Uterus (tissue), 4 donors: ENCODE data around the gene ADCY10. TPM values are rescaled to one million over a fixed set of nuclear protein-coding genes. Genes with fewer than 3 reads are reported as not detected.
"Not testable (repeated sequence)": the region's sequence is repeated elsewhere in the genome, so short reads cannot be mapped to it uniquely, and the experiment has no call there.

Experiments used
- DNase-seq, 2 donors: peaks; one replicate each; pipeline ENCODE4 v3.0.0-alpha.2; 2019 to 2020
- H3K27ac ChIP-seq, 2 donors: fragments of 200-600 bp; sonication (generic); 1 replicate in 1 of 2; 2 replicates in 1 of 2; pipeline ENCODE4 v1.5.1; 2016 to 2018
- H3K27me3 ChIP-seq, 2 donors: fragments of 200-600 bp; sonication (generic); one replicate each; pipeline ENCODE4 v1.5.1; 2018 to 2019; ENCODE audit warnings: control low read depth in 1 of 2
- H3K36me3 ChIP-seq, 2 donors: fragments of 200-600 bp; sonication (generic); one replicate each; pipeline ENCODE4 v1.5.1; 2019; ENCODE audit warnings: control low read depth in 1 of 2
- H3K4me1 ChIP-seq, 2 donors: fragments of 200-600 bp; sonication (generic); one replicate each; pipeline ENCODE4 v1.5.1; 2018 to 2019; ENCODE audit warnings: control low read depth in 1 of 2
- H3K4me3 ChIP-seq, 2 donors: fragments of 200-600 bp; sonication (generic); 1 replicate in 1 of 2; 2 replicates in 1 of 2; pipeline ENCODE4 v1.5.1; 2018 to 2019; ENCODE audit warnings: mild to moderate bottlenecking in 1 of 2
- H3K9me3 ChIP-seq, 2 donors: fragments of 200-600 bp; sonication (generic); one replicate each; pipeline ENCODE4 v1.5.1; 2019; ENCODE audit warnings: control low read depth in 1 of 2
- POLR2A ChIP-seq, 2 donors: fragments of 450-650 bp; IDR thresholded peaks; one replicate each; pipeline ENCODE4 v1.6.1; 2016; ENCODE audit warnings: antibody characterized with exemption in 2 of 2, mild to moderate bottlenecking in 1 of 2, moderate library complexity in 1 of 2
- intact Hi-C: fragments of 100-400 bp; cut with DNase I; formaldehyde crosslinking; loops from one replicate; pipeline ENCODE4 v1.15.1; 2023; ENCODE audit warnings: low total_unique reads
- total RNA-seq, 4 donors: library from RNA; depleted of rRNA in 3 of 4; stranded (reverse); fragments of >200 nt in 3 of 4; gene quantifications; one replicate each; pipeline versions ENCODE4 v1.1.0 to v1.2.4, GENCODE V29; 2014 to 2023
- TF ChIP-seq, protein P1 (sequence below), 4 experiments: fragments of 200-600 bp in 2 of 4; fragments of 450-650 bp in 2 of 4; sonication (generic) in 2 of 4; IDR thresholded peaks; one replicate each; pipeline ENCODE4 v1.5.1; 2016 to 2019; ENCODE audit warnings: antibody characterized with exemption in 4 of 4, mild to moderate bottlenecking in 2 of 4, moderate library complexity in 1 of 4
- donor health status: DM: yes; HTN: yes; CAD: no.

The ADCY10 gene
- total RNA-seq, 4 donors from 2014 or later = 0.26 to 1.2 (median 0.52) TPM

DNA sequence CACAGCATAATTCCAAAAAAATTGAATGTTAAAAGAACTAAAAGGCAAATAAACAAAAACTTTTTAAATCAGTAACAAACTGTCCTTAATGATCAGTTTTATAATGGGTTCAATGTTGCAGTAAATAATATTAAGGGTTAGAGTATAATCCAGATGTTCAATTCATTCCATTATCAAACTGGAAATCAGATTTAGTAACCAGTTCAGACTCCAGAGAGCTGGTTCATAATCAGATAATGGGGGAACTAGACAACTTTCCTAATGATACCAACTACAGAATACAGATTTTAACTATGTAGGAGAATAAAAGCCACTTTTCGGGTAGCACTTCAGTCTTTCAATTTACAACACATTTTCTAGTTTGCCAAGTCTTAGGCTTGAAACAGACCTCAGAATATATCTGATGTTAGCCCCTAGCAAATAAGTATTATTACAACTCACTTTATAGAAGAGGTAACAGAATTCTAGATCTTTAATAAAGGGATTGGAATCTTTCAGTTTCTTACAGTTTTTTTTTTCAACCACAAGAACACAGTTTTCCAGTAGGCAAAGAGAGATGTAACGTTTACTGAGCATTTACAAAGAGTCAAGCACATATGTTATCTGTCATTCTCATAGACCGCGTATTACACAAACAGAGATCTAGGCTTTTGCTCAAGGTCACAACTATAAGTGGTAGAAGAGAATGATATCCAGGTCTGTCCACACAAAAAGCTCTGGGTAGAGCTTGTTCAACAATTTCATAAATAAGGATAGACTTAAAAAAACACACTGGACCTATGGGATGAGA is 20.7 kb upstream of the ADCY10 start:
- Histone ChIP-seq H3K4me1 (peaks cover 0 to 6% of the 10 kb centered on the region in 2 donors), H3K9me3 (no peaks in the 10 kb centered on the region), H3K36me3 (no peaks in the 10 kb centered on the region), H3K27me3 (no peaks in the 10 kb centered on the region), H3K27ac (peak overlapping the region; percentile 97 to 98), H3K4me3 (peak overlapping the region; percentile 80 to 94)
- intact Hi-C loops = no loop called here
- TF ChIP-seq, protein P1, sequence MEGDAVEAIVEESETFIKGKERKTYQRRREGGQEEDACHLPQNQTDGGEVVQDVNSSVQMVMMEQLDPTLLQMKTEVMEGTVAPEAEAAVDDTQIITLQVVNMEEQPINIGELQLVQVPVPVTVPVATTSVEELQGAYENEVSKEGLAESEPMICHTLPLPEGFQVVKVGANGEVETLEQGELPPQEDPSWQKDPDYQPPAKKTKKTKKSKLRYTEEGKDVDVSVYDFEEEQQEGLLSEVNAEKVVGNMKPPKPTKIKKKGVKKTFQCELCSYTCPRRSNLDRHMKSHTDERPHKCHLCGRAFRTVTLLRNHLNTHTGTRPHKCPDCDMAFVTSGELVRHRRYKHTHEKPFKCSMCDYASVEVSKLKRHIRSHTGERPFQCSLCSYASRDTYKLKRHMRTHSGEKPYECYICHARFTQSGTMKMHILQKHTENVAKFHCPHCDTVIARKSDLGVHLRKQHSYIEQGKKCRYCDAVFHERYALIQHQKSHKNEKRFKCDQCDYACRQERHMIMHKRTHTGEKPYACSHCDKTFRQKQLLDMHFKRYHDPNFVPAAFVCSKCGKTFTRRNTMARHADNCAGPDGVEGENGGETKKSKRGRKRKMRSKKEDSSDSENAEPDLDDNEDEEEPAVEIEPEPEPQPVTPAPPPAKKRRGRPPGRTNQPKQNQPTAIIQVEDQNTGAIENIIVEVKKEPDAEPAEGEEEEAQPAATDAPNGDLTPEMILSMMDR (IDR thresholded peaks at IDR 0.05) = no peak
- TF ChIP-seq POLR2A (IDR thresholded peaks at IDR 0.05) = no peak
- no peak for DNase-seq

DNA sequence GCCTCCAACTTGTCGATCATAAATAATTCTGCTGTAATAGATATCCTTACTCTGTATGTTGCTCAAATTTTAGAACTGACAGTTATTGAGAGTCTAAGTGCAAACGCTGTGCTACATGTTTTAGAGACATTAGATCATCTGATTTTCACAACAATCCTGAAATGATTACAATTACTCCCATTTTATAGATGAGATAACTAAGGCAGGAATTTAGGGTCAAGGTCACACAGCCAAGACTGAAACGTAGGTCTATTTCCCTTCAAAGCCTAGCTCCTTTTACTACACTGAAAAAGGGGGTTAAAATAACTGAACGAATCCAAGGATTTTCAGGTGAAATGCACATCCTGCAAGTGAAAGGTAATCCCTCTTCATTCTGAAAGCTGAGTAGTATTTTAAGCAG is 19.9 kb upstream of the ADCY10 start:
- Histone ChIP-seq H3K9me3 (no peaks in the 10 kb centered on the region), H3K36me3 (no peaks in the 10 kb centered on the region), H3K27me3 (no peaks in the 10 kb centered on the region), H3K27ac (peak overlapping the region in 1 of 2 donors; percentile 97), H3K4me1 (peaks cover 0 to 6% of the 10 kb centered on the region in 2 donors), H3K4me3 (no peak overlapping the region)
- DNase-seq = no peak
- no peak for TF ChIP-seq POLR2A (IDR thresholded peaks at IDR 0.05)
- TF ChIP-seq, protein P1 (IDR thresholded peaks at IDR 0.05) = no peak
- intact Hi-C loops = no loop called here

DNA sequence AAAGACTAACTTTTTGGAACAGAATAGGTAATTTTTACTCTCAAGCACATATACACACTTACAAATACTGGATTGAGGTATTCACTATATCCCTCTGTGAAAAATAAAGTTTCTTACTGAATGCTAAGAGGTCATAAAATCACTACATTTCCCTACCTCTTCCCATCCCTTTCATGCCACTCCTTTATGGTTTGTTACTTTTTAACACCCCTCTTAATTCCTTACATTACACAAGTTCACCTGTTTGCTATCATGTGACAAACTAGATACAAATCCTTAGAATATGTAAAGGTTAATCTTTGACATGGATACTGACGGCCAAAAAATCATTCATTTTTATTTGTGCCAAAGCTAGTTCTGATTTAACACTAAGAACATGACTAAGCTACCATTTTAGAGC is 15.8 kb upstream of the ADCY10 start:
- intact Hi-C loops = no loop called here

DNA sequence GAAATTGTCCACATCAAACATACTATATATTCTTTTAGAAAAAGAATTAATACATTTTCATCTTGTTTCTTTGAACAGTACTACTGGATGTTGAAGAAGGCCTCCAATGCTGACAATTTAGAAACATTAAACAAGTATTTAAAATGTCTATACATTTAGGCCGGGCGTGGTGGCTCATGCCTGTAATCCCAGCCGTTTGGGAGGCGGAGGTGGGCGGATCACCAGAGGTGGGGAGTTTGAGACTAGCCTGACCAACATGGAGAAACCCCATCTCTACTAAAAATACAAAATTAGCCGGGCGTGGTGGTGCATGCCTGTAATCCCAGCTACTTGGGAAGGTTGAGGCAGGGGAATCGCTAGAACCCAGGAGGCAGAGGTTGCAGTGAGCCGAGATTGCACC is 15.0 kb upstream of the ADCY10 start:
- H3K4me1 ChIP-seq, intact Hi-C loops: not testable (repeated sequence)

More for the DNA sequence above, 15.8 kb upstream of the ADCY10 start:
- Histone ChIP-seq H3K27ac (no peak overlapping the region), H3K9me3 (no peaks in the 10 kb centered on the region), H3K4me3 (no peak overlapping the region), H3K4me1 (peaks cover 0 to 6% of the 10 kb centered on the region in 2 donors), H3K36me3 (no peaks in the 10 kb centered on the region), H3K27me3 (no peaks in the 10 kb centered on the region)
- no peak for TF ChIP-seq POLR2A (IDR thresholded peaks at IDR 0.05)
- TF ChIP-seq, protein P1 (IDR thresholded peaks at IDR 0.05) = no peak
- no peak for DNase-seq

DNA sequence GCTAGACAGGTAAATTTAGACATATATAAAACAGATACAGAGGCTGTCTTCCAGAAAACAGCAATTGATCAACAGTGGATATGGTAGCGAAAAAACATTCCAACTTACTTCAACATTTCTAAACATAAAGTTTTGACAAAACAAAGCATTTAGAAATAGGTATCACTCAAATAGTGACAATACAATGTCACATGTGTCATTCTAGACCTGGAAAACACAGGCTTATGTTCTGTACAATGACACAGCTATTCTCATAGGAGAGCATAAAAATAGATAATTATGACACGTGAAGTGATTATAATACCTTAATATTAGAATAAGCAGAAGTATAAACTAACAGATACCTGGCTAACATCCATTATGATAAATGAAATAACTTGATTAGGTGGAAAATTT is 14.5 kb upstream of the ADCY10 start:
- H3K4me1 ChIP-seq = no peaks in the 10 kb centered on the region
- no peak overlapping the region for H3K4me3 ChIP-seq
- H3K9me3 ChIP-seq = no peaks in the 10 kb centered on the region
- DNase-seq = no peak
- no peaks in the 10 kb centered on the region for H3K27me3 ChIP-seq
- H3K36me3 ChIP-seq = no peaks in the 10 kb centered on the region
- intact Hi-C loops = no loop called here
- H3K27ac ChIP-seq = no peak overlapping the region
- no peak for TF ChIP-seq POLR2A (IDR thresholded peaks at IDR 0.05)
- TF ChIP-seq, protein P1 (IDR thresholded peaks at IDR 0.05) = no peak

More for the DNA sequence above, 15.0 kb upstream of the ADCY10 start:
- H3K4me3 ChIP-seq, H3K27ac ChIP-seq, H3K36me3 ChIP-seq, H3K27me3 ChIP-seq, H3K9me3 ChIP-seq, DNase-seq: not testable (repeated sequence)
